B cell (primary cell): Measurements from ENCODE around the gene TPST2.

Experiments
- CTCF ChIP-seq: fragments of 200-600 bp; IDR thresholded peaks from one replicate; pipeline ENCODE4 v1.8.0; 2022; ENCODE audit warnings: antibody characterized with exemption, mild to moderate bottlenecking
- EZH2 ChIP-seq: IDR thresholded peaks from 2 replicates; pipeline ENCODE4 v1.6.1; 2012; ENCODE audit warnings: borderline replicate concordance, low read depth, mild to moderate bottlenecking, moderate library complexity, low read length; ENCODE audit not compliant: insufficient read depth, poor library complexity, severe bottlenecking

GRCh38 chr22:26599505-26599904 lies 9.6 kb upstream of the TPST2 start:
- TF ChIP-seq CTCF (no peak), EZH2 (no peak)
